ENCODE results near the gene DVL1.

Gene DVL1

GRCh38 chr1:1380860-1381259 lies 31.6 kb upstream of the DVL1 start:
- no peak for TF ChIP-seq EGR1 (IDR thresholded peaks at IDR 0.05)

DNA sequence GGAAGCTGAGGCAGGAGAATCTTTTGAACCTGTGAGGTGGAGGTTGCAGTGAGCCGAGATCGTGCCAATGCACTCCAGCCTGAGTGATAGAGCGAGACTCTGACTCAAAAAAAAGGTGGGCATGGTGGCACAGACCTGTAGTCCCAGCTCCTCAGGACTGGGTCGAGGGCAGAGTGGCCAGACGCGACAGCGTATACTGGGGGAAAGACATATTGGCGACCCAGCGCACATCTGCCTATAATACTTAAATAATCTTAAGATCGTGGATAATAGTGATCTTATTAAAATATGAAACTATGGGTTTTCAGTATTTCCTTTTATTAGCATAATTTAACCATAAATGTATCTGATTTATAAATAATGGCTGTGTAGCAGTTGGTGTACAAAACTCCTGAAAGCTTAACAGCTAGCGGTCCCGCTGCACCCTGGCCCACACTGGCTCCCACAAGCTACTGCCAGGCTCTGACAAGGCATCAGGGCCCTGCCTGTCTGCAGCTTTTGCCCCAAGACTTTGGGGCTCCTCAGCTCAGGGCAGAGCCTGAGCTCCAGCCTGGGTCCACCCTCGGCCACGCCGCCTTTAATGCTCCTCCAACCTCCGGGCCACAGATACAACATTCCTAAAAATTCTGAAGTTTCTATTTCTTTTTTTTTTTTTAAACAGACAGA lies 28.5 kb upstream of the DVL1 start:
- TF ChIP-seq ZBTB7A (IDR thresholded peaks at IDR 0.05; ENCODE audit: low read depth) (no peak), TAF1 (IDR thresholded peaks at IDR 0.05; ENCODE audit: low read depth) (no peak), CREB1 (IDR thresholded peaks at IDR 0.05; ENCODE audit: low read depth) (no peak)
- TF ChIP-seq, protein P1, sequence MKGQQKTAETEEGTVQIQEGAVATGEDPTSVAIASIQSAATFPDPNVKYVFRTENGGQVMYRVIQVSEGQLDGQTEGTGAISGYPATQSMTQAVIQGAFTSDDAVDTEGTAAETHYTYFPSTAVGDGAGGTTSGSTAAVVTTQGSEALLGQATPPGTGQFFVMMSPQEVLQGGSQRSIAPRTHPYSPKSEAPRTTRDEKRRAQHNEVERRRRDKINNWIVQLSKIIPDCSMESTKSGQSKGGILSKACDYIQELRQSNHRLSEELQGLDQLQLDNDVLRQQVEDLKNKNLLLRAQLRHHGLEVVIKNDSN (IDR thresholded peaks at IDR 0.05) = no peak

GRCh38 chr1:1376551-1377226 lies 27.5 kb upstream of the DVL1 start:
- TF ChIP-seq, protein P1 (IDR thresholded peaks at IDR 0.05) = no peak
- TF ChIP-seq CREB1 (IDR thresholded peaks at IDR 0.05; ENCODE audit: low read depth) (no peak), ZBTB7A (IDR thresholded peaks at IDR 0.05; ENCODE audit: low read depth) (no peak), TCF12 (IDR thresholded peaks at IDR 0.05; ENCODE audit: low read depth) (no peak), NFIC (IDR thresholded peaks at IDR 0.05) (no peak), YY1 (IDR thresholded peaks at IDR 0.05; ENCODE audit: low read depth) (no peak), TAF1 (IDR thresholded peaks at IDR 0.05; ENCODE audit: low read depth) (no peak), FOXM1 (IDR thresholded peaks at IDR 0.05; ENCODE audit: borderline replicate concordance, low read depth) (no peak), EGR1 (IDR thresholded peaks at IDR 0.05) (no peak), EP300 (IDR thresholded peaks at IDR 0.05; ENCODE audit: borderline replicate concordance) (no peak), CEBPB (IDR thresholded peaks at IDR 0.05) (no peak), RAD21 (IDR thresholded peaks at IDR 0.05; ENCODE audit: low read depth) (no peak)
- TF ChIP-seq, protein P2, sequence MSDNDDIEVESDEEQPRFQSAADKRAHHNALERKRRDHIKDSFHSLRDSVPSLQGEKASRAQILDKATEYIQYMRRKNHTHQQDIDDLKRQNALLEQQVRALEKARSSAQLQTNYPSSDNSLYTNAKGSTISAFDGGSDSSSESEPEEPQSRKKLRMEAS (IDR thresholded peaks at IDR 0.05) = no peak
- TF ChIP-seq, protein P3, sequence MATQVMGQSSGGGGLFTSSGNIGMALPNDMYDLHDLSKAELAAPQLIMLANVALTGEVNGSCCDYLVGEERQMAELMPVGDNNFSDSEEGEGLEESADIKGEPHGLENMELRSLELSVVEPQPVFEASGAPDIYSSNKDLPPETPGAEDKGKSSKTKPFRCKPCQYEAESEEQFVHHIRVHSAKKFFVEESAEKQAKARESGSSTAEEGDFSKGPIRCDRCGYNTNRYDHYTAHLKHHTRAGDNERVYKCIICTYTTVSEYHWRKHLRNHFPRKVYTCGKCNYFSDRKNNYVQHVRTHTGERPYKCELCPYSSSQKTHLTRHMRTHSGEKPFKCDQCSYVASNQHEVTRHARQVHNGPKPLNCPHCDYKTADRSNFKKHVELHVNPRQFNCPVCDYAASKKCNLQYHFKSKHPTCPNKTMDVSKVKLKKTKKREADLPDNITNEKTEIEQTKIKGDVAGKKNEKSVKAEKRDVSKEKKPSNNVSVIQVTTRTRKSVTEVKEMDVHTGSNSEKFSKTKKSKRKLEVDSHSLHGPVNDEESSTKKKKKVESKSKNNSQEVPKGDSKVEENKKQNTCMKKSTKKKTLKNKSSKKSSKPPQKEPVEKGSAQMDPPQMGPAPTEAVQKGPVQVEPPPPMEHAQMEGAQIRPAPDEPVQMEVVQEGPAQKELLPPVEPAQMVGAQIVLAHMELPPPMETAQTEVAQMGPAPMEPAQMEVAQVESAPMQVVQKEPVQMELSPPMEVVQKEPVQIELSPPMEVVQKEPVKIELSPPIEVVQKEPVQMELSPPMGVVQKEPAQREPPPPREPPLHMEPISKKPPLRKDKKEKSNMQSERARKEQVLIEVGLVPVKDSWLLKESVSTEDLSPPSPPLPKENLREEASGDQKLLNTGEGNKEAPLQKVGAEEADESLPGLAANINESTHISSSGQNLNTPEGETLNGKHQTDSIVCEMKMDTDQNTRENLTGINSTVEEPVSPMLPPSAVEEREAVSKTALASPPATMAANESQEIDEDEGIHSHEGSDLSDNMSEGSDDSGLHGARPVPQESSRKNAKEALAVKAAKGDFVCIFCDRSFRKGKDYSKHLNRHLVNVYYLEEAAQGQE (IDR thresholded peaks at IDR 0.05; ENCODE audit: low read depth) = no peak

- TF ChIP-seq NFIC (IDR thresholded peaks at IDR 0.05) (peak; percentile 50), TCF12 (IDR thresholded peaks at IDR 0.05; ENCODE audit: low read depth) (peak; percentile 84), EP300 (IDR thresholded peaks at IDR 0.05; ENCODE audit: borderline replicate concordance) (peak; percentile 49; the same call in 1 of the 2 replicates), TAF1 (IDR thresholded peaks at IDR 0.05; ENCODE audit: low read depth) (peak; percentile 87), RAD21 (IDR thresholded peaks at IDR 0.05; ENCODE audit: low read depth) (peak; percentile 1; the same call in 1 of the 2 replicates), FOXM1 (IDR thresholded peaks at IDR 0.05; ENCODE audit: borderline replicate concordance, low read depth) (no peak), ZBTB7A (IDR thresholded peaks at IDR 0.05; ENCODE audit: low read depth) (peak; percentile 29; the same call in 1 of the 2 replicates), CEBPB (IDR thresholded peaks at IDR 0.05) (peak; percentile 30; the same call in 1 of the 2 replicates), TEAD4 (IDR thresholded peaks at IDR 0.05) (peak; percentile 50), YY1 (IDR thresholded peaks at IDR 0.05; ENCODE audit: low read depth) (peak; percentile 72), EGR1 (IDR thresholded peaks at IDR 0.05) (peak; percentile 87), CREB1 (IDR thresholded peaks at IDR 0.05; ENCODE audit: low read depth) (peak; percentile 83)
- TF ChIP-seq, protein P3 (IDR thresholded peaks at IDR 0.05; ENCODE audit: low read depth) = no peak; the same call in 1 of the 2 replicates
- TF ChIP-seq, protein P2 (IDR thresholded peaks at IDR 0.05) = peak; percentile 94
- TF ChIP-seq, protein P1 (IDR thresholded peaks at IDR 0.05) = peak; percentile 67
These were observed 25.9 kb upstream of the DVL1 start, which contains the start of gene AURKAIP1 for GRCh38 chr1:1374929-1375662. Gene AURKAIP1, minus strand, starts transcription at chr1:1375207. Its CDS starts 451 bp downstream, at chr1:1374756.

- TF ChIP-seq EGR1 (IDR thresholded peaks at IDR 0.05) (0 out of 2 replicates have a peak, but pooled peaks have one; percentile 23), NFIC (IDR thresholded peaks at IDR 0.05) (no peak)
These were observed 25.3 kb upstream of the DVL1 start for GRCh38 chr1:1374589-1374928.

All from Ishikawa (cell line).